GM19397 (cell line): ENCODE results near the gene PIK3R1.
"Not testable (repeated sequence)": the region's sequence is repeated elsewhere in the genome, so short reads cannot be mapped to it uniquely, and the experiment has no call there.

Experiments used
- ATAC-seq: cut with Tn5 transposase; IDR thresholded peaks from one replicate; pipeline ENCODE4 v1.9.1; 2021; ENCODE audit warnings: mild to moderate bottlenecking, moderate library complexity; ENCODE audit not compliant: unreplicated experiment

PIK3R1 gene

GRCh38 chr5:68225911-68226545 is 10.5 kb downstream of the PIK3R1 start:
- no peak for ATAC-seq

DNA sequence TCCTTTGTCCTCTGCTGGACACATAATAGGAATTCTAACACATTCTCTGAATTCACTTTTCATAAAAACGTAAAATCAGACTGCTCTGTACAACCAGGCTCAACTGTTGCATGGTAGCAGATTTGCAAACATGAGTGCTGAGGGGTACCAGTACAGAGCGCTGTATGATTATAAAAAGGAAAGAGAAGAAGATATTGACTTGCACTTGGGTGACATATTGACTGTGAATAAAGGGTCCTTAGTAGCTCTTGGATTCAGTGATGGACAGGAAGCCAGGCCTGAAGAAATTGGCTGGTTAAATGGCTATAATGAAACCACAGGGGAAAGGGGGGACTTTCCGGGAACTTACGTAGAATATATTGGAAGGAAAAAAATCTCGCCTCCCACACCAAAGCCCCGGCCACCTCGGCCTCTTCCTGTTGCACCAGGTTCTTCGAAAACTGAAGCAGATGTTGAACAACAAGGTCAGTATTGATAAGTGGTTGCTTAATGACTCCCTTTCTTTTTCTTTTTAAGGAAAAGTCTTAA is 11.1 kb downstream of the PIK3R1 start:
- no peak for ATAC-seq

GRCh38 chr5:68227532-68228160 is 12.1 kb downstream of the PIK3R1 start:
- no peak for ATAC-seq

GRCh38 chr5:68229416-68229815 is 13.9 kb downstream of the PIK3R1 start:
- ATAC-seq, result no peak

DNA sequence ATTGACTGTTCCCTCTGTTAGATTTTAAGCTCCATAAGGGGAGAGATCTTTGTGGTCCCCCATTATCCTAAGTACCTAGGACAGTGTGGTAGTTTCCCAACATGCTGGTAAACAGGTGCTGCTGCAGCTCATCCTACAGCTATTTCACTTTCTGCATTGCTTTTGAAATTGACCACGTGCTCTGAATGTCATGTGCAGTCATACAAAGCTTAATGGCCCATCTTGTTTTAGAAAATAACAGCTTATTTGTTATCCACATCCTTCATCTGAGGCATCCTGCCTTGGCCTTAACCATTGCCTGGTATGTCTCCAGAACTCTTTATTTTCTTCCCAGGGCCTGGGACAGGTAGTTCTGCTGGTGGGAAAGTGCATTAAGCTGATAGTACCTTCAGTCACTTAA is 14.7 kb downstream of the PIK3R1 start:
- ATAC-seq, result no peak

GRCh38 chr5:68231414-68232076 is 16.0 kb downstream of the PIK3R1 start:
- no peak for ATAC-seq

GRCh38 chr5:68232277-68232676 is 16.7 kb downstream of the PIK3R1 start:
- ATAC-seq, result no peak

DNA sequence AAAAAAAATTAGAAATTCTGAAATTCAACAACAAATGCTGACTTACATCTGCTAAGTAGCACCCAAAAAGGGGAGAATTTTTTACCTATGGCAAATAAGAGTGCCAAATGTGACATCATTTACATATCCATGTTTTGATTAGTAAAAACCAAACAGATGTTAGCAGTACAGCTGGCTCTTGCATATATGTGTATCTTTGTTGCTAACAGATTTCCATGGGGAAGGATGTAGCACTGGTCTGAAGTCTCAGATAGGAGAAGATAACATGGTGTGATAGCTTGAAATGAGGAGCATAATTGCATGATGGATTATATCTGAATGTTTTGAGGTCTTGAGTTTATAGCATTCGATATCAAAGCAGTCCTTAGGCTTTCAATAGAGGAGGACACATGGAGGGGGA is 17.5 kb downstream of the PIK3R1 start:
- no peak for ATAC-seq

- not testable (repeated sequence) for ATAC-seq
Measured at GRCh38 chr5:68235229-68235628, 19.7 kb downstream of the PIK3R1 start.

DNA sequence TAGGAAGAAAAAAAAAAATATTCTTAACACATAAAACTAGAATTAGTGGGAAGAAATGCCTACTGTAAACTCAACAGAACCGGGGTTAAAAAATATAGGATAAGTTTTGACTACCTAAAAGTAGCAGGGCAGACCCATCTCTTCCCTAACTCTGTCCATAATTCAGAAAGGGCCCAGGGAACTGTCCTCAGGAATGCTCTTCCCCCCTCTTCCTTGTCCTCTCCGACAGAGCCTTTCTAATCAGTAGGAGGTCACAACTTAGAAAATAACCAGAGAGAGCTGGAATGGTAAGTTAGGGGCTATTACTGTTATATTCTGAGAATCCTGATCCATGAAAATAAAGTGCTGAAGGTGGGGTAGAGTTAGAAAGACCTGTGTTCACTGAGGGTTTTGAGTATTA is 22.2 kb downstream of the PIK3R1 start:
- no peak for ATAC-seq

DNA sequence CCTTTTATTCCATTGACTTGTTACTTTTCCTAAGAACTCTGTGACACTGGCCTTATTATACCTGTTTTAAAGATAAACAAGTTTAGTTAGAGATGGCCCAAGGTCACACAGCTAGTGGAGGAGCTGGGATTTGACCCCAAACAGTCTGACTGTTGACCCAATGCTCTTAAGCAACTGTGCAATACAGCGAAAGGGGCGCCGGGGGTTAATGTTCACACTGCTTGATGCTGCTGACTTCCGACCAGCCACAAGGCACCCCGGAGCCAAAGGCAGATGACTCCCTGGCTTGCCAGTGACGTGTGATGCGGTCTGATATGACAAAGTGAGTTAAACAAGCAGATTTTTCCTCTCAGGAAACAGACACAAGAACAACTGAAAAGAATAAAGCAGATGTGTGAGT is 23.9 kb downstream of the PIK3R1 start:
- peak; percentile 96 for ATAC-seq

DNA sequence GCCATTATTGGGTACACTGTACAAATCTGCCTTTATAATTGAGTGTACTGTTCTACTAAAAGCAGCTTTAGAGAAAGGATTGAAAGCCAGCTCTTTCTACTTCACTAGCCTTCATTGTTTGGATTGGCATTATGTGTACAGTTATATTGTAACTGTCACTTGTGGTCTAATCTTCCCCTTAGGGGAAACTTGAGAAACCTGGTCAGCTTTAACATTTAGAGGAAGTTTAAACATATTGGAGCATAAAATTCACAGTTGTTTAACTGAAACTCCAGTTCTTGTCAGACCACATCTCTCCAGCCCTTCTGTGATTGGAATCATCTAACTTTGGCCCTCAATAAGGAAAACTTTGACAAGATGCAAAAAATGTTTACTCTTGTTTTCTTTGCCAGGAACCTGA is 24.6 kb downstream of the PIK3R1 start:
- peak; percentile 37 for ATAC-seq

- no peak for ATAC-seq
Measured at GRCh38 chr5:68240771-68241170, 25.2 kb downstream of the PIK3R1 start.

- no peak for ATAC-seq
Measured at GRCh38 chr5:68242743-68243142, 27.2 kb downstream of the PIK3R1 start.

GRCh38 chr5:68243251-68243650 is 27.7 kb downstream of the PIK3R1 start:
- no peak for ATAC-seq

DNA sequence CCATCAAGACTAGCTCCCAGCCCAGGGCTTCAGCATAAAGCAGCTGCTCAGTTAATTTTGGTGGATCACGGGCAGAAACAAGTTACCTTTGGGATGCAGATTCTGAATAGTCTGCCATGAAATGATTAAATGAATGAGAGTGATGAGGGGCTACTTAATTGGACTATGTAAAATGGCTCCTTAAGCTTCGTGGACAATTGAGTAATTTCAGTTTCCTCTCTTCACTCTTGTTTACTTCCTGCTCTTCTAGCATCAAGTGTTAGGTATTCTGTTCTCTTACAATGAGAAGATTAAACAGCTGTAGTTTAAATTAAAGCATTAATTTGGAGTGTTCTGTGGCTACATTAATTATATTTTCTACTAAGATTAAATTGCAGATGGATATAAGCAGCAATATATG is 28.1 kb downstream of the PIK3R1 start:
- ATAC-seq, result no peak

DNA sequence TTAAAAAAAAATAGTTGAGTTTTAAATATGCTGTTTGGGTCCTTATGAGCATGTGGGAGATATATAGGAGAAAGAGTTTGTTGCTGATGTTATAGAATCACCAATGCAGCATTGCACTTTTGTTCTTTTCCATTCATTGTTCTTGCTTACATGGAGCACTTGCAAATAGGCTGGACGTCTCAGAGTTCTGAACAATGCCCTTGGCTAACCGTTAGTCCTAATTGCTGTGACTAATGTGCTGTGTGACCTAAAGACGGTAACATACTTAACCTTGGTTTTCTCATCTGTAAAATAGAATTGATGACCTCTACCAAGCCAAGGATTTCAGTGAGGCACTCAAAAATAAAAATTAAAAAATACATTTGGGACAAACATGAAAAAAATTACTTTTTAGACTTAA is 29.8 kb downstream of the PIK3R1 start:
- no peak for ATAC-seq

DNA sequence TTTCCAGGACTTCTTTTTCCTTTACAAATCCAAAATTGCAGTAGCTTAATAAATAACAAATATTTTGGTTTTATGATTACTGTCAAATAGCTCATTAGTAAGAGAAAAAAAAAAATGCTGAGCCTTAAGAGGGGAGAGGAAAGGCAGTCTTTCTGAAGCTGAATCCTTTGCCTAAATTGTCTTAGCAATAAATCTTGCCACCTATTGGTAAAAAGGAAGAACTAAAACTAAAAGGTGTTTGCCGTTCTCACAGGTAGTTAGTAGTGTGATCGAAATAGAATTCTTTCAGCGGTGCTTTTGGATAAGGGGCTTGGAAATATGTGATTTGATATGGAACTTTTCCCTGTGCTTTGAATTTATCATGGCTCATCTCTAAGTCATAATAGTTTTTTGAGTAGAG is 31.2 kb downstream of the PIK3R1 start:
- no peak for ATAC-seq

GRCh38 chr5:68247627-68248026 is 32.1 kb downstream of the PIK3R1 start:
- ATAC-seq, result no peak

DNA sequence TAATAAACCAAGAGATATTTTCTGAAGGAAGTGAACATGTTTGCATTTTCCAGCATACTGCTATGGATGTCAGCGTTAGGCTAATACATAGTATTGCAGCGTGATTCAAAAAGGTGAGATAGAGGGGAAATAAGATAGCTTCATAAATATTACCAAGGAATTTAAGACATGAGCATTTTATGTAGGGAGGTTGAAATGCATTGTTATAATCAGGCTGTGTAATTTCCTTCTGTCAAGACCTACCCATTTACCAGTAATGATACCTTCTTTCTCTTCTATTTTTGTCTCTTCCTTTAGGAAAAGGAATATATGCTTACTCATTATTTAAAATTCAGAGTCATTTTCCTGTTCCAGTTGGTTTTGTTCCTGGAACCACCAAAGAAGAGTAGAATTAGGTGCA is 33.3 kb downstream of the PIK3R1 start:
- no peak for ATAC-seq

GRCh38 chr5:68249520-68249919 is 34.0 kb downstream of the PIK3R1 start:
- ATAC-seq, result no peak

GRCh38 chr5:68250661-68251298 is 35.2 kb downstream of the PIK3R1 start:
- no peak for ATAC-seq
